ENCODE data around the gene FAM20A.

FAM20A gene

GRCh38 chr17:68511254-68511670, 89.9 kb downstream of the FAM20A start:
- DNase-seq (ENCODE audit: low spot score) = no peak
- peak; percentile 29 for TF ChIP-seq CTCF (IDR thresholded peaks at IDR 0.05; ENCODE audit: extremely low read depth, insufficient read depth, missing control alignments)
- in situ Hi-C loops (cut with MboI; ENCODE audit: low pct_unique_long_range_greater_than_20kb, low sequenced_read_pairs, unreplicated experiment) = no loop called here

GRCh38 chr17:68509141-68510057, 91.8 kb downstream of the FAM20A start:
- in situ Hi-C loops (cut with MboI; ENCODE audit: low pct_unique_long_range_greater_than_20kb, low sequenced_read_pairs, unreplicated experiment) = no loop called here
- DNase-seq (ENCODE audit: low spot score) = no peak
- no peak for TF ChIP-seq CTCF (IDR thresholded peaks at IDR 0.05; ENCODE audit: extremely low read depth, insufficient read depth, missing control alignments)

GRCh38 chr17:68507576-68507975, 93.6 kb downstream of the FAM20A start:
- in situ Hi-C loops (cut with MboI; ENCODE audit: low pct_unique_long_range_greater_than_20kb, low sequenced_read_pairs, unreplicated experiment) = no loop called here
- no peak for DNase-seq (ENCODE audit: low spot score)
- no peak for TF ChIP-seq CTCF (IDR thresholded peaks at IDR 0.05; ENCODE audit: extremely low read depth, insufficient read depth, missing control alignments)

GRCh38 chr17:68505951-68506350, 95.2 kb downstream of the FAM20A start:
- no peak for TF ChIP-seq CTCF (IDR thresholded peaks at IDR 0.05; ENCODE audit: extremely low read depth, insufficient read depth, missing control alignments)
- DNase-seq (ENCODE audit: low spot score) = no peak
- in situ Hi-C loops (cut with MboI; ENCODE audit: low pct_unique_long_range_greater_than_20kb, low sequenced_read_pairs, unreplicated experiment) = no loop called here

GRCh38 chr17:68501074-68501473, 100.1 kb downstream of the FAM20A start:
- DNase-seq (ENCODE audit: low spot score) = no peak
- no peak for TF ChIP-seq CTCF (IDR thresholded peaks at IDR 0.05; ENCODE audit: extremely low read depth, insufficient read depth, missing control alignments)
- in situ Hi-C loops (cut with MboI; ENCODE audit: low pct_unique_long_range_greater_than_20kb, low sequenced_read_pairs, unreplicated experiment) = no loop called here

GRCh38 chr17:68499587-68499986, 101.6 kb downstream of the FAM20A start:
- DNase-seq (ENCODE audit: low spot score) = no peak
- in situ Hi-C loops (cut with MboI; ENCODE audit: low pct_unique_long_range_greater_than_20kb, low sequenced_read_pairs, unreplicated experiment) = no loop called here
- TF ChIP-seq CTCF (IDR thresholded peaks at IDR 0.05; ENCODE audit: extremely low read depth, insufficient read depth, missing control alignments) = no peak

Measured in GM13977 (cell line).